GM19043 (cell line): ENCODE data around the gene CYTIP.
"Not testable (repeated sequence)": the region's sequence is repeated elsewhere in the genome, so short reads cannot be mapped to it uniquely, and the experiment has no call there.

ENCODE experiments used
- ATAC-seq: cut with Tn5 transposase; IDR thresholded peaks from one replicate; pipeline ENCODE4 v1.9.1; 2021; ENCODE audit warnings: low read depth; ENCODE audit not compliant: unreplicated experiment

CYTIP gene

DNA sequence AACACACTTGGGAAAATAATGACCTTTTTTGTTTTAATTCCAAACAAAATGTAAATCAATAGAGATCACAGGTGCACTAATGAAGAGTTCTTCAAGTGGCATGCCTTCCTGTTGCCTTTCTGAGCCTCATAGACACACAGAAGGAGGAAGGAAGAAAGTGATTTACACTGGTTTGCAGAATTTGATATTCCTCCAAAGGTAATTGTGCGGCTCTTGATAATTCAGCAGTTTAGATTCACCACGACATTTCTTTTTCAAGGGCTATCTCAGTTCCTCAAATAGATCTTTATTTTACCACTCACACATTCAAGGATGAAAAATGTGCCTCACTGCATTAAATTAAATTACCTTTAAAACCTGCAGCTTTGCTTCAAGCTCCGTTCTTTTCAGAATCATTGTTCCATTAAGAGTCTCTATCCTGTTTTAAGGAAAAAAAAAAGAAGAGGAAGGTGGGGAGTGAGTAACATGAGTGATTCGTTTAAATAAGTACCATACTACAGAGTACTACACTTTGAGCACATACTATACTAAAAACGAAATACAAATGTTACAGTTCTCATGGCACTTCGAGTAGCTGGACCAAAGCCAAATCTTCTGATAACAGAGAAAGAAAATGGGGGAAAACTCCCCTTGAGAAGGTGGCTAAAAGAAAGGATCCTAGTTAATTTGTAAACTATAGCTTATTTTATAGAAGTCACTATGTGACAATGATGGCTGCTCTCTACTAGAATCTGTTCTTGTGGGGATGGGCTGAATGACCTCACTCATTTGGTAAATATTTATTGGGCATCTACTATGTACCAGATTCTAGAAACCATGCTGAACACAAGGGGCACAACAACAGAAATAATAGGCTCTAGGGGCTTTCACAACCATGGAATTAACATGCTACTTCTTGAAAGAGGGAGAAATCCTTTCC is 16.6 kb downstream of the CYTIP start:
- no peak for ATAC-seq

DNA sequence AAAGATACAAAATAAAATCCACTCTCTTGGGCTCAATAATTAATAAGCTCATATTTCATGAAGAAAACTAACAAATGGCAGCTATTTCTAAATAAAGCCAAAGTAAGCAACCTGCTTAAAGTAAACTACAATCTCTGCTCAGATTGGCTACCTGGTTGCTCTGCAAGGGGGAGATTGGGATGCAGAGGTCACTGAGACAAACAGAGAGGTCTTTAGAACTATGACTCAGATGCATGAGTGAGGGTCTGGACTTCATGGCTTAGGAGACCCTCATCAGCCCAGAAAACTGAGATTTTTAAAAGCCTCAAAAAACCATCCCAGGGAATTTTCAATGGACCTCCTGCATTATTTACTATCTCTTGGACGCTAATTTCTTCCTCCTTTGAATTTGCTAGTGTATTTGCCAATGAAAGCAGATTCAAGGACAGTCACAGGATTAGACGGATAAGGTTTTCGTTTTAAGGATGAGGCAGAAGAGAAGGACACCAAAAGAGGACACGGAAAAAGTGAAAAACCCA is 17.4 kb downstream of the CYTIP start:
- no peak for ATAC-seq

DNA sequence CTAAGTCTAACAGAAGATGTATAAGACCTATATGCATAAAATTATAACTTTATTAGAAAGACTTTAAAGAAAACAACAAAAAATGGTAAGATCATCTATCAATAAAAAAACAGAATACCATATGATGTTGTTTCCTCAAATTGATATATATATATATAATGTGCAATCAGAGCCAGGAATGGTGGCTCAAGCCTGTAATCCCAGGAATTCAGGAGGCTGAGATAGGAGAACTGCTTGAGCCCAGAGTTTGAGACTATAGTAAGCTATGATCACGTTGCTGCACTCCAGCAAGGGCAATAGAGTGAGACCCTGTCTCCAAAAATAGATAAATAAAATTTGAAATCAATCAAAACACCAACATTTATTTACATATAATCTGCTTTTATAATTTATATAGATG is 19.5 kb downstream of the CYTIP start:
- no peak for ATAC-seq

DNA sequence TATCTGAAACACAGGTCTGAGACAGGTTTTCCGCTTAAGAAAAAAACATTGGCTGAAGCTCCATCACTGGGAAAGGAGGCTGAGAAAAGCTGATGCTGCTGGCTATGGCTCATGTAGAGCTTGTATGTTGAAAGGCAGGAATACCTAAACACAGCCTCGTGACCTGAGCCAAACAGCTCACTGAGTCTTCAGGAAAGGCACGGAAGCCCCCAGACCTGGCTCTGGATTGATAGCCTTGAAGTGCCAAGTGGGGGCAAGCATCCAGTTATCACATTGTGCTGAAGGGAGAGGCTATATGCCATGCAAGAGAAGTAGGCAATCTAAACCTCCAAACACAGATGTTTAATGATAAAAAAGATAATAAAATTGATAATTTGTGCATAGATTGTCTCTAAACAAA is 21.9 kb downstream of the CYTIP start:
- ATAC-seq: no peak

- ATAC-seq: no peak
Measured at GRCh38 chr2:157421331-157421944, 22.5 kb downstream of the CYTIP start.

GRCh38 chr2:157420771-157421323 is 23.0 kb downstream of the CYTIP start:
- ATAC-seq: peak; percentile 37

DNA sequence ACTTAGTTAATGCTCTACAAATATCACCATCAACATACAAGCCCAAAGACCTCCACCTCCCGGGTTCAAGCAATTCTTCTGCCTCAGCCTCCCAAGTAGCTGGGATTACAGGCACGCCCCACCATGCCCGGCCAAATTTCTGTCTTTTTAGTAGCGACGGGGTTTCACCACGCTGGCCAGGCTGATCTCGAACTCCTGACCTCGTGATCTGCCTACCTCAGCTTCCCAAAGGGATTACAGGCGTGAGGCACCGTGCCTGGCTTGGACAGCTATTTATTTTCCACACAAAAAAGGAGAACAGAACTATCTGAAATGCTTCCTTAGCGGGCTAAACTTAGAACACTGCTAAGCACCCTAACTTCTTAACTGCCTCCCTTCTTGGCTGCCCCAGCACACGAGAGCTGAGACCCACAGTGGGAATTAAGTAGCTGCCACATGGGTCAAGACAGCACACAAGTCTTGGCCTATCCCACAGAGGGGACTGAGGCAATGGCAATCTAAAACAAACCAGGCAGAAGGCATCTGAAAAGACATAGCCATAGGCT is 24.8 kb downstream of the CYTIP start:
- ATAC-seq: no peak

DNA sequence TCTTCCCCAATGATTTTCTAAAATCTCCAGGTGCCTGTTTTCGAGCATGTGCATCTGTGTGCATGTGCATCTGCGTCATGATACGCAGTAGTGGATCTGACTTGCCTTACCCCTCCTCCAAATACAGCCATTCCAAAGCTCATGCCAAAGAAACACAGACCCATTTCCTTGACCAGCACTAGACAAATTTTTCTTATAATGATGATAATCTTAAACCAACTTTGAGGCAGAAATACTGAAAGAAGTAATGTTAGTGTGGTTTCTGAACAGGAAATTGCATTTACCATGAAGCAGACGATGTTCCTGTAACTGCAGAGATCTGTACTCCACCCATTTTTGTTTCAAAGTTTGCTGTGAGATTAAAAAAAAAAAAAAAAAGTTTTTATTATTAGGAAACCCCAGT is 25.6 kb downstream of the CYTIP start:
- no peak for ATAC-seq

DNA sequence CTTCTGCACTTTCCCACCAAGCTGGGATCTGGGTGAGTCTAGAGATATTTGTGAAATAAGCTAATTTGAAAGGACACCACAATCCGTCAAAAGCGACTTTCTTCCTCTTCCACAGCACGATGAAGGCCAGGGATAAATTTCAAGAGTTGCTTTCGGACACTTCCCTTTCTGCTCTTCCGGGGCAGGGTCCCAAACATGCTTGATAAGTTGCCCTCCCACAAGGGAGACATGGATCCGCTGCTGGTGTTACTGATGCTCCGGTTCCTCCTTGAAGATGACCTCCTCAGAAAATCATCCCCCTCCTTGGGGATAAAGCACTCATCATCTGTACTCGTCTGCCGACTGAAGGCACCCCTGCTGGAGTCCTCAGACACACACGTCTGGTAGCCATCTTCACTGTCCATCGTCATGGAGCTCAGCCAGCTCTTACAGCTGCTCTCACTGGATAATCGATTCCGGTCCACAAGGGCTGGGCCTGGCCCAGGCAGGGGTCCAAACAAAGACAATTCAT is 28.2 kb downstream of the CYTIP start:
- ATAC-seq: no peak

DNA sequence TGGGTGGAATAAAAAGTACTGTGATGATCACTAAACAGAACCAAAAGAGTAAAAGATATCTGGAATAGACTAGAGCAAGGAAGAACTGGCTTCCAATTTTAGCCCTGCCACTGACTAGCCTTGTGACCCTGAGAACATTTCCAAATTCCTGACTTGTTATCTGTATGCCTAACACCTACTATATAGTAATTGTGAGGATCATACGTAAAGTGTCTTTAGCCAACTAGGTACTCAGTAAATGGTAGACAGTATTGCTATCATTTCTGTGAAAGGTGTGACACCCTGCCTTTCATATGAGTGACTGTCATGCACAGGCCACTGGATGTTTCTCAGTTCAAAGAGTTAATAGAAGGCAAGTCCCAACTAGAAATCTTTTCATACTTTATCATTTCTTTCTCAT is 29.8 kb downstream of the CYTIP start:
- peak; percentile 22 for ATAC-seq

GRCh38 chr2:157413326-157414035 is 30.4 kb downstream of the CYTIP start:
- peak; percentile 89 for ATAC-seq

DNA sequence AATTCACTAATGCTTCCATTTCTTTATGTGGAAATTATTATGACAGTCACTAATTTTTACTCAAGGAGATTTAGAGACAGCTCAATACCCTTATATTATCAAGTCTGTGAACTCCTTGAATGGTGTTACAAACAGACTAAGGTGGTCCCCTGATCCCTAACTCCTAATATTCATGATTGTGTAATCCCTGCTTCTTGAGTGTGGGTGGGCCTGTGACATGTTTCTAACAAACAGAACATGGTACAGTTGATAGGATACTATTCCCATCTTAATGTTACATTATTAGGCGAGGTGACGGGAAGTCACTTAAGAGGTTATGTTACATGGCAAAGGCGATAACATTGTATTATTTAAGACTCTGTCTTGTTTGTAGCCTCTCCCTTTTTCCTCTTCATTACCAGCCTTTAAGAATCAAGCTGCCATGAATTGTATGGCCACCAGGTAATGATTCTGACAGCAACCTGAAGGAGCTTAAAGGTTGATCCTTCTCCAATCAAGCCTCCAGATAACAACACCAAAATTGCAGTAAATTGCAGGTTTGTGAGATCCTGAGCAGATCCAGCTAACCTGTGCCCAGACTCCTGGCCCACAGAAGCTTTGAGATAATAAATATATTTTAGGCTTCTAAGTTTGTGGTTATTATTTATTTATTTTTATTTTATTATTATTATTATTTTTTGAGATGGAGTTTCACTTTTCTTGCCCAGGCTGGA is 32.1 kb downstream of the CYTIP start:
- ATAC-seq: no peak

DNA sequence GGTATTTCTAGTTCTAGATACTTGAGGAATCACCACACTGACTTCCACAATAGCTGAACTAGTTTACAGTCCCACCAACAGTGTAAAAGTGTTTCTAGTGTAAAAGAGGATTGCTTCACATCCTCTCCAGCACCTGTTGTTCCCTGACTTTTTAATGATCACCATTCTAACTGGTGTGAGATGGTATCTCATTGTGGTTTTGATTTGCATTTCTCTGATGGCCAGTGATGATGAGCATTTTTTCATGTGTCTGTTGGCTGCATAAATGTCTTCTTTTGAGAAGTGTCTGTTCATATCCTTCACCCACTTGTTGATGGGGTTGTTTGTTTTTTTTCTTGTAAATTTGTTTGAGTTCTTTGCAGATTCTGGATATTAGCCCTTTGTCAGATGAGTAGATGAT is 38.5 kb downstream of the CYTIP start:
- not testable (repeated sequence) for ATAC-seq

- ATAC-seq: peak; percentile 98
Measured at GRCh38 chr2:157404363-157404762, 39.5 kb downstream of the CYTIP start.

DNA sequence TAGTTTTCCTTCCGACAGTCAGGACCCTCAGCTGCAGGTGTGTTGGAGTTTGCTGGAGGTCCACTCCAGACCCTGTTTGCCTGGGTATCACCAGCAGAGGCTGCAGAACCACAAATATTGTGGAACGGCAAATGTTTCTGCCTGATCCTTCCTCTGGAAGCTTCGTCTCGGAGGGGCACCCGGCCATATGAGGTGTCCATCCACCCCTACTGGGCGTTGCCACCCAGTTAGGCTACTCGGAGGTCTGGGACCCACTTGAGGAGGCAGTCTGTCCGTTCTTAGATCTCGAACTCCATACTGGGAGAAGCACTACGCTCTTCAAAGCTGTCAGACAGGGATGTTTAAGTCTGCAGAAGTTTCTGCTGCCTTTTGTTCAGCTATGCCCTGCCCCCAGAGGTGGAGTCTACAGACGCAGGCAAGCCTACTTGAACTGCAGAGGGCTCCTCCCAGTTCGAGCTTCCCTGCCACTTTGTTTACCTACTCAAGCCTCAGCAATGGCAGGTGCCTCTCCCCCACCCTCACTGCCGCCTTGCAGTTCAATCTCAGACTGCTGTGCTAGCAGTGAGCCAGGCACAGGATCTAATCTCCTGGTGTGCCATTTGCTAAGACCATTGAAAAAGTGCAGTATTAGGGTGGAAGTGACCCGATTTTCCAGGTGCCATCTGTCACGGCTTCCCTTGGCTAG is 40.9 kb downstream of the CYTIP start:
- not testable (repeated sequence) for ATAC-seq

DNA sequence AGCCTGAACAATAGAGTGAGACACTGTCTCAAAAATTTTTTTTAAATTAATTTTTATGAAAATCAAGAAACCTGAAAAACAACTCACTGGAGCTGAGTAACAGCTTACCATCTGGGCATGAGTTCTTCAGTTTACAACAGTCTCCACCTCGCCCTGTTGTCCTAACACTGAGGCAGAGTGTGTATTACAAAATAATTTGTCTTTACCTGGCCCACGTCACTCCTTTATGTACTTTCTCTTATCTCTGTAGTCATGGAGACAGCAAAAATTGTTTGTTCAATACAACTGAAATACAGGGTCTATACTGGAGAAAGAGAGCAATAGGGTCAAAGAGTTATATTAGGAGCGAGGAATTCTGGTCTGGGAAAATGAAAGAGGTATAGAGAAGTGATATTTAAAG is 48.1 kb downstream of the CYTIP start:
- no peak for ATAC-seq

GRCh38 chr2:157394928-157395327 is 49.0 kb downstream of the CYTIP start:
- no peak for ATAC-seq

- ATAC-seq: no peak
Measured at GRCh38 chr2:157393348-157393747, 50.5 kb downstream of the CYTIP start.

DNA sequence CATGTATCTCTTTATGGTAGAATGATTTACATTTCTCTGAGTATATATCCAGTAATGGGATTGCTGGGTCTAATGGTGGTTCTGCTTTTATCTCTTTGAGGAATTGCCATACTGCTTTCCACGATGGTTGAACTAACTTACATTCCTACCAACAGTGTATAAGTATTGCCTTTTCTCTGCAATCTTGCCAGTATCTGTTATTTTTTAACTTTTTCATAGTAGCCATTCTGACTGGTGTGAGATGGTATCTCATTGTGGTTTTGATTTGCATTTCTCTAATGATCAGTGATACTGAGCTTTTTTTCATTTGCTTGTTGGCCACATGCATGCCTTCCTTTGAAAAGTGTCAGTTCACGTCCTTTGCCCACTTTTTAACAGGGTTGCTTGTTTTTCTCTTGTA is 55.1 kb downstream of the CYTIP start:
- no peak for ATAC-seq
